ENCODE data around the gene CPVL.

CPVL gene

DNA sequence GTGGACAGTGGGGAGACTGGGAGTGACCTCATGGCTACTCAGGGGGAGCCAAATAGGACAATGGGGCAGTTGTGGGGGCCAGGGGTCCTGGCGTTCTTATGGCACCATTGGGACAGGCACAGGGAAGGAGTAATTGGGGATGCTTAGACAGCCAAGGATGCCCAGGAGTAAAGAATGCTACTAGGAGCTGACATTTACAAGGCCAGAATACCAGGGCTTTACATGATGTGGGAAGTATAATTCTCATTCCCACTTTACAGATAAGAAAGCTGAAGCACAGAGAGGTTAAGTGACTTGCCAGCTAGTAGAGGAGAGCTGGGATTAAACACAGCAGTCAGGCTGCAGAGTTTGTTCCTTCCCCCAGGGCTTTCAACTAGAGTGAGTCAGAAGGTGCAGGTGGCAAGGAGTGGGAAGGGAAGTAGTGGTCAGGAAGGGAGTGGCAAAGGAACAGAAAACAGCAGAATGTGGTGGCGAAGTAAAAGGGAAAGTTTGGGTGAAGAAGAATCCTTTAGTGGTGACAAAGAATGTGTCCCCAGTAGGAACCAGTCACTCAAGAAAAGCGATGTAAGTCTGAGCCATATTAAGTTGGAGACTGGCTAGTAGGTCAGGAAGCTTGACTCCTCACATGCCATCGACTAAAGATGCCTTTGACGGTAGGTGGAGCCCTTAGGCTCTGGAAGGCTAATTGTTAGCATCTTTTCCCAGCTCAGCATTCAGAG lies 32.8 kb downstream of the CPVL start:
- TF ChIP-seq, protein P1, sequence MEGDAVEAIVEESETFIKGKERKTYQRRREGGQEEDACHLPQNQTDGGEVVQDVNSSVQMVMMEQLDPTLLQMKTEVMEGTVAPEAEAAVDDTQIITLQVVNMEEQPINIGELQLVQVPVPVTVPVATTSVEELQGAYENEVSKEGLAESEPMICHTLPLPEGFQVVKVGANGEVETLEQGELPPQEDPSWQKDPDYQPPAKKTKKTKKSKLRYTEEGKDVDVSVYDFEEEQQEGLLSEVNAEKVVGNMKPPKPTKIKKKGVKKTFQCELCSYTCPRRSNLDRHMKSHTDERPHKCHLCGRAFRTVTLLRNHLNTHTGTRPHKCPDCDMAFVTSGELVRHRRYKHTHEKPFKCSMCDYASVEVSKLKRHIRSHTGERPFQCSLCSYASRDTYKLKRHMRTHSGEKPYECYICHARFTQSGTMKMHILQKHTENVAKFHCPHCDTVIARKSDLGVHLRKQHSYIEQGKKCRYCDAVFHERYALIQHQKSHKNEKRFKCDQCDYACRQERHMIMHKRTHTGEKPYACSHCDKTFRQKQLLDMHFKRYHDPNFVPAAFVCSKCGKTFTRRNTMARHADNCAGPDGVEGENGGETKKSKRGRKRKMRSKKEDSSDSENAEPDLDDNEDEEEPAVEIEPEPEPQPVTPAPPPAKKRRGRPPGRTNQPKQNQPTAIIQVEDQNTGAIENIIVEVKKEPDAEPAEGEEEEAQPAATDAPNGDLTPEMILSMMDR (conservative IDR thresholded peaks at IDR 0.05; ENCODE audit: low read length), result peak; percentile 42
- no peak overlapping the region for H3K4me3 ChIP-seq (ENCODE audit: low read length)
- peak; percentile 17 for DNase-seq (ENCODE audit: low read depth)

GRCh38 chr7:29112721-29113120 lies 33.6 kb downstream of the CPVL start:
- no peak for DNase-seq (ENCODE audit: low read depth)
- TF ChIP-seq, protein P1 (conservative IDR thresholded peaks at IDR 0.05; ENCODE audit: low read length), result no peak
- no peak overlapping the region for H3K4me3 ChIP-seq (ENCODE audit: low read length)

DNA sequence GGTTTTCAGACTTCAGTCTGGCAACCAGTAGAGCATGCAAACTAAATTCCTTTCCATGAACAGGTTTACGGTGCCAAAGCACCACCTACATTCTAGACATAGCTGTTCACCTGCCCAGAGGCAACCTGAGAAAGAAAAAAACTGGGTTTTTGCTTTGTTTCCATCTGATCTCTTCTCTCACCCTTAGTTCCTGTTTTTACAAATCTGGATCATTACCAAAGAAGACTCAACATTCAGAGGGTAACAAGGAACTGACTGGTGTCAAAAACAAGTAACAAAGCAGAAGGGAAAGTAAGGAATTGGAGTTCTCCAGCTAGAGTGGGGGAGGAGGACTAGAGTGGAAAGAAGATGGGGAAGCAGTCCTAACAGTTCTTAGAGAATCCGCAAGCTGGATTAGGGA lies 36.4 kb downstream of the CPVL start:
- TF ChIP-seq, protein P1 (conservative IDR thresholded peaks at IDR 0.05; ENCODE audit: low read length), result no peak
- DNase-seq (ENCODE audit: low read depth), result no peak
- H3K4me3 ChIP-seq (ENCODE audit: low read length), result no peak overlapping the region

DNA sequence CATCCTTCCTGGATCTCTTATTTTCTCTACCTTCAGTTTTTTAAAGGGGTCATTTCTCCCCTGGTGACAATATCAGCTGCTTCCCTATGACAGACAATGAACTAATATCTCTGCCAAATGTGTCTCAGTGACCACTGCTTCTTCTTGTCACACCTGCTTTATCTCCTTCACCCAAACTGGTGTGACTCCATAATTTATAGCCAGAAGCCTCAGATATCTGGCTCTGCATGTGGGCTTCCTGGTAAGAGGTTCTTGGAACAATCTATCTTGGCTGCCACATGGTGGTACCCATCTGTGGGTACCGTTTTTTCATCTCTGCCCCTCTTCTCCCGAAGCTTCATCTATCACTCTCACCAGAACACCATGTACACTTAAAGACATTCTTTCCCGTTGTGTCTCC lies 37.0 kb downstream of the CPVL start:
- no peak overlapping the region for H3K4me3 ChIP-seq (ENCODE audit: low read length)
- TF ChIP-seq, protein P1 (conservative IDR thresholded peaks at IDR 0.05; ENCODE audit: low read length), result no peak
- no peak for DNase-seq (ENCODE audit: low read depth)

- TF ChIP-seq, protein P1 (conservative IDR thresholded peaks at IDR 0.05; ENCODE audit: low read length), result no peak
- no peak overlapping the region for H3K4me3 ChIP-seq (ENCODE audit: low read length)
- no peak for DNase-seq (ENCODE audit: low read depth)
Observed at GRCh38 chr7:29107056-29107455, 39.3 kb downstream of the CPVL start.

GRCh38 chr7:29106669-29106988 lies 39.7 kb downstream of the CPVL start:
- TF ChIP-seq, protein P1 (conservative IDR thresholded peaks at IDR 0.05; ENCODE audit: low read length), result no peak
- DNase-seq (ENCODE audit: low read depth), result no peak
- no peak overlapping the region for H3K4me3 ChIP-seq (ENCODE audit: low read length)
